Spleen (tissue), 7 donors: ENCODE data around the gene MAGI2.

Experiments used
- CTCF ChIP-seq, 11 experiments: fragments of 200-600 bp in 7 of 11; fragments of 450-650 bp in 4 of 11; sonication (generic) in 4 of 11; IDR thresholded peaks in 8 of 11; conservative IDR thresholded peaks in 3 of 11; 1 replicate in 7 of 11; 2 replicates in 4 of 11; pipeline versions ENCODE4 v1.4.0 to v1.8.0; 2016 to 2021; ENCODE audit warnings: antibody characterized with exemption in 11 of 11, inconsistent platforms in 4 of 11, mild to moderate bottlenecking in 1 of 11
- POLR2A ChIP-seq, 3 donors: fragments of 450-650 bp; IDR thresholded peaks; one replicate each; pipeline ENCODE4 v1.5.1; 2017; ENCODE audit warnings: antibody characterized with exemption in 3 of 3, mild to moderate bottlenecking in 1 of 3
- donor health status: DM: no; HTN: no; CAD: no; lungs with moderate emphysema.
- donor health status: DM: no; HTN: no; CAD: no.
- donor health status: DM: no; HTN: no; CAD: no.

- TF ChIP-seq CTCF (IDR thresholded peaks at IDR 0.05 in 8 of 11, conservative IDR thresholded peaks at IDR 0.05 in 3 of 11) (no peak), POLR2A (IDR thresholded peaks at IDR 0.05) (no peak)
Measured at GRCh38 chr7:77991656-77992055, 1461.8 kb downstream of the MAGI2 start.
